Cardiac fibroblast (primary cell): ENCODE results near the gene HOXD8.

Experiments
- DNase-seq, 2 donors: peaks; one replicate each; pipeline versions ENCODE4 v3.0.0 to v3.0.0-alpha.2; 2010; ENCODE audit warnings: low read depth in 2 of 2
- H3K4me3 ChIP-seq, 2 donors: replicated peaks in 1 of 2; 1 replicate in 1 of 2; 2 replicates in 1 of 2; pipeline ENCODE4 v1.5.1; 2011; ENCODE audit warnings: low read depth in 2 of 2, low read length in 2 of 2, mild to moderate bottlenecking in 2 of 2, moderate library complexity in 1 of 2
- TF ChIP-seq, protein P1 (sequence below): IDR thresholded peaks from one replicate; pipeline ENCODE4 v1.5.1; 2011; ENCODE audit warnings: low read depth, mild to moderate bottlenecking, low read length, inconsistent platforms

Gene HOXD8

GRCh38 chr2:176128982-176129796, at the start of gene HOXD8:
HOXD8 (plus strand) TSS chr2:176129705; CDS start chr2:176130367, 662 bp downstream.
- TF ChIP-seq, protein P1, sequence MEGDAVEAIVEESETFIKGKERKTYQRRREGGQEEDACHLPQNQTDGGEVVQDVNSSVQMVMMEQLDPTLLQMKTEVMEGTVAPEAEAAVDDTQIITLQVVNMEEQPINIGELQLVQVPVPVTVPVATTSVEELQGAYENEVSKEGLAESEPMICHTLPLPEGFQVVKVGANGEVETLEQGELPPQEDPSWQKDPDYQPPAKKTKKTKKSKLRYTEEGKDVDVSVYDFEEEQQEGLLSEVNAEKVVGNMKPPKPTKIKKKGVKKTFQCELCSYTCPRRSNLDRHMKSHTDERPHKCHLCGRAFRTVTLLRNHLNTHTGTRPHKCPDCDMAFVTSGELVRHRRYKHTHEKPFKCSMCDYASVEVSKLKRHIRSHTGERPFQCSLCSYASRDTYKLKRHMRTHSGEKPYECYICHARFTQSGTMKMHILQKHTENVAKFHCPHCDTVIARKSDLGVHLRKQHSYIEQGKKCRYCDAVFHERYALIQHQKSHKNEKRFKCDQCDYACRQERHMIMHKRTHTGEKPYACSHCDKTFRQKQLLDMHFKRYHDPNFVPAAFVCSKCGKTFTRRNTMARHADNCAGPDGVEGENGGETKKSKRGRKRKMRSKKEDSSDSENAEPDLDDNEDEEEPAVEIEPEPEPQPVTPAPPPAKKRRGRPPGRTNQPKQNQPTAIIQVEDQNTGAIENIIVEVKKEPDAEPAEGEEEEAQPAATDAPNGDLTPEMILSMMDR, result no peak
- peak within 1 kb of the TSS in 1 of 2 donors; percentile 15 for H3K4me3 ChIP-seq
- peak in 1 of 2 donors; percentile 60 for DNase-seq

GRCh38 chr2:176079831-176080539, 49.5 kb upstream of the HOXD8 start:
- TF ChIP-seq, protein P1, result no peak
- no peak overlapping the region for H3K4me3 ChIP-seq
- DNase-seq, result peak; percentile 23 to 27

GRCh38 chr2:176080540-176081375, 48.7 kb upstream of the HOXD8 start:
- no peak for DNase-seq
- TF ChIP-seq, protein P1, result no peak
- H3K4me3 ChIP-seq, result no peak overlapping the region

GRCh38 chr2:176081376-176081836, 48.1 kb upstream of the HOXD8 start:
- no peak for DNase-seq
- TF ChIP-seq, protein P1, result no peak

DNA sequence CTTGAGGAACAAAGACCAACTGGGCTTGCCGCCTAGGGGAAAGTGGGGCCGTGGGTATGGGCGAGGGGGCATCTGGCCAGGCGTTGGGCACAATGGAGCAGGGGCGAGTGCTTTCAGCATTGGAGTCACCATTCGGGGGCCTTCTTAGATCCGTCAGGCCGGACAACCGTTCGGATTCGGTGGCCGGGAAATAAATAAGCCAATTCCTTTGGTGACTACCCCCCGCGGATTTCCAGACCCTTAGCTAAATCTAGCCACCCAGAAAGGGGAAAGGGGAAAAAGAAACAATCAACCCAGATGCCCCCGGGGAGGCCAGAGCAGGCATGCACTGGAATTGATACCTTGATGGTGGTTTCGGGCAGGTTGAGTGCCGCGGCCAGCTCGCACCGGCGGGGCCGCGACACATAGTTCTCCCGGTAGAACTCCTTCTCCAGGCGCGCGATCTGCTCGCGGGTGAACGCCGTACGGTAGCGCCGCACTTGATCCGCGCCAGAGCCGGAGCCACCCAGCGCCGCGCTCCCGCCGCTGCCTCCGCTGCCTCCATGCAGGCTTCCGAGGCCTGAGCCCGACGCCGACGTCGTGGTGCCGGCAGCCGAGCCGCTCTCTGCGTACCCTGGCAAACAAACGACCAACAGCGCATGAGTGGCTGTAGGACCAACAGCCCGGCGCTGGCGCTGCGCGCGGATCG, 47.5 kb upstream of the HOXD8 start:
- H3K4me3 ChIP-seq, result no peak overlapping the region
- DNase-seq, result no peak
- TF ChIP-seq, protein P1, result no peak

More at GRCh38 chr2:176081376-176081836, 48.1 kb upstream of the HOXD8 start:
- H3K4me3 ChIP-seq, result no peak overlapping the region

GRCh38 chr2:176082525-176082823, 47.0 kb upstream of the HOXD8 start:
- no peak for DNase-seq

More at GRCh38 chr2:176082525-176082823, 47.0 kb upstream of the HOXD8 start:
- TF ChIP-seq, protein P1, result no peak
- H3K4me3 ChIP-seq, result no peak overlapping the region
